GM23338 (cell line): ENCODE results near the gene STK32C.

Source experiments
- CTCF ChIP-seq, 2 experiments: fragments of 200-600 bp in 1 of 2; sonication (generic) in 1 of 2; conservative IDR thresholded peaks; 2 replicates each; pipeline versions ENCODE4 v1.5.1 to v1.6.1; 2016 to 2017; ENCODE audit warnings: antibody characterized with exemption in 2 of 2, low read depth in 2 of 2, mild to moderate bottlenecking in 2 of 2, moderate library complexity in 1 of 2
- EZH2 ChIP-seq: fragments of 200-600 bp; sonication (generic); IDR thresholded peaks from one replicate; pipeline ENCODE4 v1.8.0; 2017; ENCODE audit warnings: antibody characterized with exemption, mild to moderate bottlenecking, low read depth; ENCODE audit not compliant: unreplicated experiment
- EZH2phosphoT487 ChIP-seq: fragments of 200-600 bp; sonication (generic); IDR thresholded peaks from one replicate; pipeline ENCODE4 v1.8.1; 2018; ENCODE audit warnings: antibody characterized with exemption; ENCODE audit not compliant: unreplicated experiment
- POLR2AphosphoS5 ChIP-seq: IDR thresholded peaks from 2 replicates; pipeline ENCODE4 v1.6.1; 2016; ENCODE audit warnings: antibody characterized with exemption, low read depth
- TF ChIP-seq, protein P1 (sequence below): IDR thresholded peaks from one replicate; pipeline ENCODE4 v1.6.1; 2018; ENCODE audit warnings: antibody characterized with exemption; ENCODE audit not compliant: unreplicated experiment
- TF ChIP-seq, protein P2 (sequence below): IDR thresholded peaks from 2 replicates; pipeline ENCODE4 v1.6.1; 2016; ENCODE audit warnings: antibody characterized with exemption

DNA sequence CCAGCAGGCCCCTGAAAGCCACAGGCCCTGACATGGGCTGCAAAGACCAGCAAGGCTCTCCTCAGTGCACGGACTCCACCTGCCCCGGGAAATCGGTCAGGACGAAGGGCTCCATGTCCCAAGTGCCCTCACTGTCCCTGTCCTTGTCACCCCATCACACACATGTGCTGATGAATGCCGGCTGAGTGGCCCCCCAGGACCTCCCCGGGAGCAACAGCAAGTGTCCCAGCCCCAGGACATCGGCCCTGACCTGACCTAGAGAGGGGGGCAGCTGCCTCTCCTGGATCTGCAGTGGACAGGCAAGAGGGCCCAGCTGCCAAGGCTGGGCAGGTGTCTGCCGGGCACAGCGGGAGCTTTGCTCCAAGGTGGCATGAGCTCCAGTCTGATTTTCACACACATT lies 49.8 kb downstream of the STK32C start:
- no peak for TF ChIP-seq CTCF (conservative IDR thresholded peaks at IDR 0.05; ENCODE audit: low read depth in 2 of 2)
- no peak for TF ChIP-seq EZH2
- TF ChIP-seq POLR2AphosphoS5 = no peak
- TF ChIP-seq EZH2phosphoT487 = no peak
- TF ChIP-seq, protein P1, sequence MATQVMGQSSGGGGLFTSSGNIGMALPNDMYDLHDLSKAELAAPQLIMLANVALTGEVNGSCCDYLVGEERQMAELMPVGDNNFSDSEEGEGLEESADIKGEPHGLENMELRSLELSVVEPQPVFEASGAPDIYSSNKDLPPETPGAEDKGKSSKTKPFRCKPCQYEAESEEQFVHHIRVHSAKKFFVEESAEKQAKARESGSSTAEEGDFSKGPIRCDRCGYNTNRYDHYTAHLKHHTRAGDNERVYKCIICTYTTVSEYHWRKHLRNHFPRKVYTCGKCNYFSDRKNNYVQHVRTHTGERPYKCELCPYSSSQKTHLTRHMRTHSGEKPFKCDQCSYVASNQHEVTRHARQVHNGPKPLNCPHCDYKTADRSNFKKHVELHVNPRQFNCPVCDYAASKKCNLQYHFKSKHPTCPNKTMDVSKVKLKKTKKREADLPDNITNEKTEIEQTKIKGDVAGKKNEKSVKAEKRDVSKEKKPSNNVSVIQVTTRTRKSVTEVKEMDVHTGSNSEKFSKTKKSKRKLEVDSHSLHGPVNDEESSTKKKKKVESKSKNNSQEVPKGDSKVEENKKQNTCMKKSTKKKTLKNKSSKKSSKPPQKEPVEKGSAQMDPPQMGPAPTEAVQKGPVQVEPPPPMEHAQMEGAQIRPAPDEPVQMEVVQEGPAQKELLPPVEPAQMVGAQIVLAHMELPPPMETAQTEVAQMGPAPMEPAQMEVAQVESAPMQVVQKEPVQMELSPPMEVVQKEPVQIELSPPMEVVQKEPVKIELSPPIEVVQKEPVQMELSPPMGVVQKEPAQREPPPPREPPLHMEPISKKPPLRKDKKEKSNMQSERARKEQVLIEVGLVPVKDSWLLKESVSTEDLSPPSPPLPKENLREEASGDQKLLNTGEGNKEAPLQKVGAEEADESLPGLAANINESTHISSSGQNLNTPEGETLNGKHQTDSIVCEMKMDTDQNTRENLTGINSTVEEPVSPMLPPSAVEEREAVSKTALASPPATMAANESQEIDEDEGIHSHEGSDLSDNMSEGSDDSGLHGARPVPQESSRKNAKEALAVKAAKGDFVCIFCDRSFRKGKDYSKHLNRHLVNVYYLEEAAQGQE = no peak
- TF ChIP-seq, protein P2, sequence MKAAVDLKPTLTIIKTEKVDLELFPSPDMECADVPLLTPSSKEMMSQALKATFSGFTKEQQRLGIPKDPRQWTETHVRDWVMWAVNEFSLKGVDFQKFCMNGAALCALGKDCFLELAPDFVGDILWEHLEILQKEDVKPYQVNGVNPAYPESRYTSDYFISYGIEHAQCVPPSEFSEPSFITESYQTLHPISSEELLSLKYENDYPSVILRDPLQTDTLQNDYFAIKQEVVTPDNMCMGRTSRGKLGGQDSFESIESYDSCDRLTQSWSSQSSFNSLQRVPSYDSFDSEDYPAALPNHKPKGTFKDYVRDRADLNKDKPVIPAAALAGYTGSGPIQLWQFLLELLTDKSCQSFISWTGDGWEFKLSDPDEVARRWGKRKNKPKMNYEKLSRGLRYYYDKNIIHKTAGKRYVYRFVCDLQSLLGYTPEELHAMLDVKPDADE = no peak
